DND-41 (cell line): ENCODE results near the gene TIAL1.
A peak's percentile ranks its signal among the peaks of the same experiment; 100 is the strongest.

Experiments
- CTCF ChIP-seq: IDR thresholded peaks from 2 replicates; pipeline ENCODE4 v1.5.1; 2012; ENCODE audit warnings: borderline replicate concordance, low read length, moderate library complexity, mild to moderate bottlenecking; ENCODE audit not compliant: poor library complexity, severe bottlenecking; ENCODE audit errors: extremely low read depth
- EZH2 ChIP-seq: IDR thresholded peaks from 3 replicates; pipeline ENCODE4 v1.6.1; 2012; ENCODE audit warnings: borderline replicate concordance, low read depth, mild to moderate bottlenecking, moderate library complexity, low read length, inconsistent platforms; ENCODE audit not compliant: severe bottlenecking

GRCh38 chr10:119542988-119543813 lies 53.6 kb downstream of the TIAL1 start:
- peak; percentile 76 for TF ChIP-seq CTCF
- no peak for TF ChIP-seq EZH2
